Naive thymus-derived CD4-positive, alpha-beta T cell (primary cell): ENCODE results near the gene HACD2. TPM values are rescaled to one million over a fixed set of nuclear protein-coding genes. Genes with fewer than 3 reads are reported as not detected.

Source experiments
- ATAC-seq: fragments of 150-1000 bp; cut with Tn5 transposase; 2 replicates; pipeline ENCODE4 v1.10.0; 2021; ENCODE audit warnings: mild to moderate bottlenecking, moderate library complexity
- CTCF ChIA-PET: fragments of 350-600 bp; sonication (Branson Sonifier 250); formaldehyde crosslinking; loops from one replicate; lab custom pipeline; 2021; ENCODE audit warnings: antibody characterized with exemption; lab: Charles Lee
- POLR2A ChIA-PET: fragments of 350-600 bp; sonication (Branson Sonifier 250); formaldehyde crosslinking; loops from one replicate; lab custom pipeline; 2021; ENCODE audit warnings: antibody characterized with exemption, inconsistent platforms; lab: Charles Lee
- DNase-seq, 9 donors: peaks; one replicate each; pipeline versions ENCODE4 v3.0.0 to v3.0.0-alpha.2; 2020 to 2022; ENCODE audit warnings: mixed read lengths in 1 of 9
- H3K27ac ChIP-seq: one replicate; pipeline ENCODE4 v1.7.0; 2013; ENCODE audit warnings: mild to moderate bottlenecking, low read depth, low read length, moderate library complexity
- H3K27me3 ChIP-seq, 2 donors: one replicate each; pipeline ENCODE4 v1.7.0; 2013; ENCODE audit warnings: low read length in 2 of 2, mild to moderate bottlenecking in 2 of 2, moderate library complexity in 2 of 2; ENCODE audit not compliant: control insufficient read depth in 2 of 2, insufficient read depth in 2 of 2
- H3K36me3 ChIP-seq, 3 experiments: 1 replicate in 2 of 3; 2 replicates in 1 of 3; pipeline ENCODE4 v1.7.0; 2013; ENCODE audit warnings: low read length in 3 of 3, mild to moderate bottlenecking in 3 of 3, moderate library complexity in 1 of 3; ENCODE audit not compliant: insufficient read depth in 3 of 3, control insufficient read depth in 2 of 3
- H3K4me1 ChIP-seq, 2 donors: one replicate each; pipeline ENCODE4 v1.7.0; 2013; ENCODE audit warnings: low read length in 2 of 2, mild to moderate bottlenecking in 2 of 2, moderate library complexity in 1 of 2; ENCODE audit not compliant: control insufficient read depth in 2 of 2, insufficient read depth in 2 of 2
- H3K4me3 ChIP-seq: 2 replicates; pipeline ENCODE4 v1.7.0; 2013; ENCODE audit warnings: mild to moderate bottlenecking, low read length
- H3K9me3 ChIP-seq, 3 experiments: 1 replicate in 2 of 3; 2 replicates in 1 of 3; pipeline ENCODE4 v1.7.0; 2013; ENCODE audit warnings: low read length in 3 of 3; ENCODE audit not compliant: control insufficient read depth in 2 of 3
- H3K27ac Mint-ChIP-seq, 9 donors: one replicate each; pipeline ENCODE4 v1.8.0; 2020 to 2022; ENCODE audit warnings: mixed read lengths in 9 of 9, mild to moderate bottlenecking in 8 of 9, moderate library complexity in 5 of 9, inconsistent platforms in 2 of 9
- H3K27me3 Mint-ChIP-seq, 5 donors: one replicate each; pipeline ENCODE4 v1.8.0; 2021 to 2022; ENCODE audit warnings: mixed read lengths in 5 of 5, mild to moderate bottlenecking in 1 of 5
- H3K36me3 Mint-ChIP-seq, 5 donors: one replicate each; pipeline ENCODE4 v1.8.0; 2020 to 2022; ENCODE audit warnings: mixed read lengths in 5 of 5, mild to moderate bottlenecking in 3 of 5, inconsistent platforms in 1 of 5
- H3K4me1 Mint-ChIP-seq, 7 donors: one replicate each; pipeline ENCODE4 v1.8.0; 2020 to 2022; ENCODE audit warnings: mixed read lengths in 7 of 7, mild to moderate bottlenecking in 3 of 7, inconsistent platforms in 1 of 7
- H3K4me3 Mint-ChIP-seq, 10 donors: one replicate each; pipeline ENCODE4 v1.8.0; 2020 to 2022; ENCODE audit warnings: mild to moderate bottlenecking in 10 of 10, mixed read lengths in 10 of 10, moderate library complexity in 6 of 10, inconsistent platforms in 2 of 10
- H3K9me3 Mint-ChIP-seq, 11 donors: one replicate each; pipeline ENCODE4 v1.8.0; 2020 to 2022; ENCODE audit warnings: mixed read lengths in 11 of 11, mild to moderate bottlenecking in 4 of 11, inconsistent platforms in 1 of 11, moderate library complexity in 1 of 11
- intact Hi-C, 2 donors: fragments of 100-400 bp; cut with micrococcal nuclease; formaldehyde crosslinking; loops; one replicate each; pipeline ENCODE4 v1.15.1; 2023
- polyA plus RNA-seq, 2 donors: library from polyadenylated mRNA; unstranded; fragments of 300-500 nt; fragmentation: Illumina TruSeq; gene quantifications; one replicate each; pipeline ENCODE4 v1.2.3, GENCODE V29; 2021
- total RNA-seq, 6 experiments: library from RNA in 5 of 6; stranded (reverse) in 5 of 6; gene quantifications; 1 replicate in 5 of 6; 2 replicates in 1 of 6; pipeline ENCODE4 v1.2.3 and lab custom pipeline; 2021 to 2026

Gene HACD2
- total and polyA plus RNA-seq, 7 experiments from 2014 or later = 14.7 to 28.3 (median 19.8) TPM

DNA sequence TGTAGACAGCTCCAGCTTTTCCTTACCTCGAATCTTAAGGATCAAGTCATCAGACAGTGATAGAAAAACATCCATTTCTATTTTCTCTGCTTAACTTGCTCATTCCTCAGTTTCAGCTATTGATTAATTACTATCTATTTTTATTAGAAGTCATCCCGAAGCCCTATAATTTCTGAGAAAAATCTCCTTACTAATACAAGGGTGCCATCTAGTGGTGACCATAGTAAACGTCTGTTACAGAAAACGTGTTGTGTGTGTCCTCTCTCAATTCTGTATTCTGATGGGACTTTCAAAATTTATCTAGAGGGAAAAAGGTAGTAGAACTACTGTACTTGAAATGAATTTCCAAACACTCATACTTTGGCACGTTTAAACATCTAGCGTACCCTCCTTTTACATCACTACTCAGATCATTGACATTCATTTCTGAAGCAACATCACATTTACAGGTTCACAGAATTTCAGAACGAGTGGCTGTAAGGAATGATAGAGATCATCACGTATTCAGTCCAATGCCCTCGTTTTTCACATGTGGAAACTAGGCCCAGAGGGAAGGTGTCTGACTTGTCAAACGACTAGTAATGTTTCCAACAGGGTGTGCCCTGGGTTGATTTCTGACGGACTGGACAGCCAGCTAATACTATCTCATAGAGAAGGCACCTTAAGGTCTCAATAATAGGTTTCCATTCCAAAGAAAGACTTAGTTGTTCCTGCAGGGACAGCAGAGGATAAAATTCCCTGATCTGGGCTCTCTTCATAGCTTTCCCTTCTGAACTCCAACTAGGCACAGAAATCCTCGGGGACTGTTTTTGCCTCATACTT lies 25.6 kb downstream of the HACD2 start:
- DNase-seq = peak in 6 of 9 donors; percentile 26 to 58 (median 49)
- H3K9me3 ChIP-seq = no peaks in the 10 kb centered on the region
- intact Hi-C loops = loop anchor here (1.0 to 2.0 kb wide), 3 partner anchors 110 to 230 kb away; partner anchors contain the start of gene ADCY5 (in 1 of the 2)
- no peaks in the 10 kb centered on the region for H3K27me3 Mint-ChIP-seq
- no peaks in the 10 kb centered on the region for H3K4me1 ChIP-seq
- H3K27me3 ChIP-seq = no peaks in the 10 kb centered on the region
- no peak overlapping the region for H3K4me3 ChIP-seq
- no peak overlapping the region for H3K27ac ChIP-seq
- H3K4me3 Mint-ChIP-seq = no peak overlapping the region
- peaks cover 5 to 40% (median 27%) of the 10 kb centered on the region in 5 donors for H3K36me3 Mint-ChIP-seq
- peaks cover 0 to 15% (median 6%) of the 10 kb centered on the region in 11 donors for H3K9me3 Mint-ChIP-seq
- POLR2A ChIA-PET = interaction anchor here (0.7 kb wide), 1 partner anchor 75 kb away, joined by 3 read pairs; no protein-coding TSS in a partner anchor
- no peak overlapping the region for H3K27ac Mint-ChIP-seq
- no peaks in the 10 kb centered on the region for H3K36me3 ChIP-seq
- CTCF ChIA-PET = interaction anchor here (0.7 to 2.5 kb wide), 15 partner anchors 9 to 1836 kb away, joined by 3 to 17 read pairs (median 4); no protein-coding TSS in a partner anchor
- ATAC-seq = peak; percentile 45
- H3K4me1 Mint-ChIP-seq = peaks cover 0 to 10% (median 5%) of the 10 kb centered on the region in 7 donors

GRCh38 chr3:123553536-123553935 lies 31.3 kb downstream of the HACD2 start:
- H3K36me3 Mint-ChIP-seq = peaks cover 14 to 70% (median 61%) of the 10 kb centered on the region in 5 donors
- H3K4me3 Mint-ChIP-seq = no peak overlapping the region
- intact Hi-C loops = no loop called here
- Histone ChIP-seq H3K4me3 (no peak overlapping the region), H3K36me3 (peaks cover 0 to 15% (median 0%) of the 10 kb centered on the region in 3 experiments), H3K27ac (no peak overlapping the region), H3K9me3 (no peaks in the 10 kb centered on the region), H3K27me3 (no peaks in the 10 kb centered on the region), H3K4me1 (no peaks in the 10 kb centered on the region)
- ATAC-seq = no peak
- H3K27ac Mint-ChIP-seq = no peak overlapping the region
- no peak for DNase-seq
- ChIA-PET CTCF (interaction anchor here (1.1 kb wide), 1 partner anchor 222 kb away, joined by 3 read pairs; no protein-coding TSS in a partner anchor), POLR2A (no interaction called here)
- H3K4me1 Mint-ChIP-seq = peaks cover 0 to 27% (median 4%) of the 10 kb centered on the region in 7 donors
- H3K9me3 Mint-ChIP-seq = peaks cover 0 to 32% (median 6%) of the 10 kb centered on the region in 11 donors
- H3K27me3 Mint-ChIP-seq = no peaks in the 10 kb centered on the region

DNA sequence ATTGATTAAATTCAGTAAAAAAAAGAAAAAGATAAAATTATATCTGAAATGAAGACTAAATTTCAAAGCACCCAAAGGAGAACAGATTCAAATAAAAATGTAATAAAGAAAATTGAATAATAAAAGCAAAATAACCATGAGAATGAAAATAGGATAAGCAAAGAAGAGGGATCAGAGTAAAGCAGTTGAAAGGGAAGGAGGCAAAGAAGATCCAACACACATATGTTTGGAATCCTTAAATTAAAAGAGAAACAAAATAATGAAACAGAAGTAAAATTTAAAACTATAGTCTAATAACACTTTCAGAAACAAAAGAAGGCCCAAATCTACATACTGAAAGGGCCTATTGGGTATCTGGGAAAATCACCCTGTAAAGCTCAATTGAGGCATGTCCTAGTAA lies 32.1 kb downstream of the HACD2 start:
- ATAC-seq = no peak

GRCh38 chr3:123552095-123552714 lies 32.6 kb downstream of the HACD2 start:
- ATAC-seq (no peak), DNase-seq (no peak)
- ChIA-PET POLR2A (interaction anchor here (0.7 kb wide), 1 partner anchor 12 kb away, joined by 6 read pairs; no protein-coding TSS in a partner anchor), CTCF (interaction anchor here (0.7 kb wide), 2 partner anchors 9 to 16 kb away, joined by 3 to 4 read pairs; no protein-coding TSS in a partner anchor)
- no peaks in the 10 kb centered on the region for H3K9me3 ChIP-seq
- peaks cover 14 to 78% (median 58%) of the 10 kb centered on the region in 5 donors for H3K36me3 Mint-ChIP-seq
- peaks cover 0 to 32% (median 6%) of the 10 kb centered on the region in 11 donors for H3K9me3 Mint-ChIP-seq
- H3K27me3 Mint-ChIP-seq = no peaks in the 10 kb centered on the region
- intact Hi-C loops = no loop called here
- peaks cover 0 to 27% (median 4%) of the 10 kb centered on the region in 7 donors for H3K4me1 Mint-ChIP-seq
- no peak overlapping the region for H3K27ac ChIP-seq
- H3K4me1 ChIP-seq = no peaks in the 10 kb centered on the region
- no peaks in the 10 kb centered on the region for H3K27me3 ChIP-seq
- H3K27ac Mint-ChIP-seq = peak overlapping the region in 1 of 9 donors; percentile 60
- peaks cover 0 to 15% (median 0%) of the 10 kb centered on the region in 3 experiments for H3K36me3 ChIP-seq
- H3K4me3 Mint-ChIP-seq = peak overlapping the region in 1 of 10 donors; percentile 6
- H3K4me3 ChIP-seq = no peak overlapping the region

More for the DNA sequence above, 32.1 kb downstream of the HACD2 start:
- peaks cover 0 to 27% (median 4%) of the 10 kb centered on the region in 7 donors for H3K4me1 Mint-ChIP-seq
- Histone ChIP-seq H3K27ac (no peak overlapping the region), H3K36me3 (peaks cover 0 to 15% (median 0%) of the 10 kb centered on the region in 3 experiments), H3K4me3 (no peak overlapping the region), H3K9me3 (no peaks in the 10 kb centered on the region), H3K27me3 (no peaks in the 10 kb centered on the region), H3K4me1 (no peaks in the 10 kb centered on the region)
- H3K27ac Mint-ChIP-seq = no peak overlapping the region
- H3K4me3 Mint-ChIP-seq = no peak overlapping the region
- CTCF ChIA-PET = interaction anchor here (0.7 kb wide), 1 partner anchor 8 kb away, joined by 3 read pairs; no protein-coding TSS in a partner anchor
- DNase-seq = no peak
- peaks cover 14 to 74% (median 61%) of the 10 kb centered on the region in 5 donors for H3K36me3 Mint-ChIP-seq
- POLR2A ChIA-PET = no interaction called here
- intact Hi-C loops = no loop called here
- no peaks in the 10 kb centered on the region for H3K27me3 Mint-ChIP-seq
- peaks cover 0 to 32% (median 6%) of the 10 kb centered on the region in 11 donors for H3K9me3 Mint-ChIP-seq

- intact Hi-C loops = no loop called here
- ChIA-PET CTCF (no interaction called here), POLR2A (no interaction called here)
- H3K9me3 ChIP-seq = no peaks in the 10 kb centered on the region
- H3K4me3 ChIP-seq = no peak overlapping the region
- H3K27ac ChIP-seq = no peak overlapping the region
- H3K4me1 ChIP-seq = no peaks in the 10 kb centered on the region
- no peak overlapping the region for H3K4me3 Mint-ChIP-seq
- no peaks in the 10 kb centered on the region for H3K27me3 ChIP-seq
- no peak for DNase-seq
- H3K4me1 Mint-ChIP-seq = peaks cover 0 to 22% (median 4%) of the 10 kb centered on the region in 7 donors
- ATAC-seq = no peak
- no peaks in the 10 kb centered on the region for H3K27me3 Mint-ChIP-seq
- peaks cover 9 to 55% (median 28%) of the 10 kb centered on the region in 5 donors for H3K36me3 Mint-ChIP-seq
- peaks cover 0 to 15% (median 0%) of the 10 kb centered on the region in 3 experiments for H3K36me3 ChIP-seq
- H3K27ac Mint-ChIP-seq = no peak overlapping the region
- peaks cover 0 to 11% (median 0%) of the 10 kb centered on the region in 11 donors for H3K9me3 Mint-ChIP-seq
These were observed 36.9 kb downstream of the HACD2 start for GRCh38 chr3:123547881-123548519.

DNA sequence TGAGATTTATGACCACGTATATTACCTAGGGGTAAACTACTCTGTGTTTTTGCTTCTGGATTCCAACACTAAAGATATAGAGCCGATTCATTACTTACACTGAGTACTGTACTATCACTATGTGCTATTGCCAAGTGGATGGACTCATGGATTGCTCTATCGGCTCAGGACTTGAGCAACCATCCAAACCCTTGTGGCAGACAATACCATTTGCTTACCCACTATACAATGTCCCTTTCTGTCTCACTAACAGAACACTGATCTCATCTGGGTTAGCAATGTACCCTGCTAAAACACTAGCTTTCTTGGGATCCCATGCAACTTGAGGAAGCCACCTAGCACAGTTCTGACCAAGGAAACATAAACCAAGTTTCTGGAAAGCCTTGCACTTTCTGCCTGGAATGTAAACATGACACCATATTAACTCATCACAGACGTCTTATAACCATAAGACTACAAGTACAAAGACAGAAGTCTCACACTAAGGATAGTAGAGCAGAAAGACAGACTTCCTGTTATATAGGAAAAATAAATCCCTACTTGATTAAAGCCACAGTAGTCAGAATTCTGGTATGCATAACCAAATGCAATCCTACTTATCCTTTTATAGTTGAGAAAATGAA lies 38.6 kb downstream of the HACD2 start:
- H3K27ac Mint-ChIP-seq = no peak overlapping the region
- no peaks in the 10 kb centered on the region for H3K4me1 ChIP-seq
- ATAC-seq (no peak), DNase-seq (no peak)
- H3K27ac ChIP-seq = no peak overlapping the region
- ChIA-PET POLR2A (no interaction called here), CTCF (no interaction called here)
- intact Hi-C loops = no loop called here
- H3K36me3 ChIP-seq = peaks cover 0 to 15% (median 0%) of the 10 kb centered on the region in 3 experiments
- no peak overlapping the region for H3K4me3 ChIP-seq
- no peak overlapping the region for H3K4me3 Mint-ChIP-seq
- no peaks in the 10 kb centered on the region for H3K9me3 ChIP-seq
- no peaks in the 10 kb centered on the region for H3K27me3 ChIP-seq
- H3K4me1 Mint-ChIP-seq = peaks cover 0 to 13% (median 3%) of the 10 kb centered on the region in 7 donors
- H3K36me3 Mint-ChIP-seq = peaks cover 9 to 48% (median 18%) of the 10 kb centered on the region in 5 donors
- H3K9me3 Mint-ChIP-seq = no peaks in the 10 kb centered on the region
- no peaks in the 10 kb centered on the region for H3K27me3 Mint-ChIP-seq
